ENCODE measurements around the gene ULK1. TPM values are rescaled to one million over a fixed set of nuclear protein-coding genes. Genes with fewer than 3 reads are reported as not detected.

The ULK1 gene
- total and polyA plus RNA-seq, 2 donors from 2014 or later: 11.4 to 33.4 TPM

DNA sequence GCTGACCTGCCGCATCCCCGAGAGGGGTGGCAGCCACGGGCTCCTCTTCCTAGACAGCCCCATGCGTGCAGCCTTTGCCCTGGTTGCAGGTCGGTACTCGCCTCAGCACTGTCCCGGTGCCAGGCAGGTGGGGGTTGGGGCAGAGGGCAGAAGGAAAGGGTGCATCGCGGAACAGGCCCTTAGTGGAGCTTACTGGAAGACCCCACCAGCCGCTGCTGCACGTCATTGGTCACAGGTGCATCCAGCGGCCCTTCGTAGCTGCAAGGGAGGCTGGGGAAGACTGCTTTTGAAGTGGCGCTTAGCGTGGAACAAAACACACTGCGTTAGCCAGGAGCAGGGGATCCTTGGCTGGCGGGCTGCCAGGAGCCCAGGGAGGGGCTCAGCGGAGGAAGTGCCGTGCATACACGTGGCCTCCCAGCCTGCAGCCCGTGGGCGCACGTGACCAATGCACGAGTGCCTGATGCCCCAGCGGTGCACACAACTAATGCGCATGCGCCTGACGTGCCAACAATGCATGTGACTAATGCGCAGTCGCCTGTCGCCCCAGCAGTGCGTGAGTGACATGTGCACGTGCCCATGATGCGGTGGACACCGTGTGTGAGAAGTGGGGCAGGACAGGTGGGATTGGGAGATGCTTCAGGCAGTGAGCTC is 50.3 kb downstream of the ULK1 start:
- DNase-seq: peak in 1 of 5 donors; percentile 73
- Histone ChIP-seq H3K27me3 (ENCODE audit: control insufficient read depth, insufficient read depth, low read length) (no peaks in the 10 kb centered on the region), H3K36me3 (ENCODE audit: control insufficient read depth in 2 of 3, insufficient read depth in 3 of 3, low read length in 3 of 3) (peaks cover 0 to 12% (median 0%) of the 10 kb centered on the region in 3 donors), H3K4me3 (ENCODE audit: low read length in 3 of 3) (no peak overlapping the region), H3K9ac (ENCODE audit: low read length in 3 of 3) (no peak overlapping the region), H3K27ac (ENCODE audit: low read depth in 2 of 2, low read length in 2 of 2) (no peak overlapping the region), H3K9me3 (ENCODE audit: control insufficient read depth in 2 of 3, insufficient read depth in 1 of 3, low read length in 3 of 3) (no peaks in the 10 kb centered on the region), H3K4me1 (ENCODE audit: control insufficient read depth in 2 of 3, insufficient read depth in 2 of 3, low read depth in 1 of 3, low read length in 3 of 3) (no peaks in the 10 kb centered on the region)
- intact Hi-C loops (cut with DNase I): no loop called here
- no peak for FAIRE-seq
- TF ChIP-seq, protein P1, sequence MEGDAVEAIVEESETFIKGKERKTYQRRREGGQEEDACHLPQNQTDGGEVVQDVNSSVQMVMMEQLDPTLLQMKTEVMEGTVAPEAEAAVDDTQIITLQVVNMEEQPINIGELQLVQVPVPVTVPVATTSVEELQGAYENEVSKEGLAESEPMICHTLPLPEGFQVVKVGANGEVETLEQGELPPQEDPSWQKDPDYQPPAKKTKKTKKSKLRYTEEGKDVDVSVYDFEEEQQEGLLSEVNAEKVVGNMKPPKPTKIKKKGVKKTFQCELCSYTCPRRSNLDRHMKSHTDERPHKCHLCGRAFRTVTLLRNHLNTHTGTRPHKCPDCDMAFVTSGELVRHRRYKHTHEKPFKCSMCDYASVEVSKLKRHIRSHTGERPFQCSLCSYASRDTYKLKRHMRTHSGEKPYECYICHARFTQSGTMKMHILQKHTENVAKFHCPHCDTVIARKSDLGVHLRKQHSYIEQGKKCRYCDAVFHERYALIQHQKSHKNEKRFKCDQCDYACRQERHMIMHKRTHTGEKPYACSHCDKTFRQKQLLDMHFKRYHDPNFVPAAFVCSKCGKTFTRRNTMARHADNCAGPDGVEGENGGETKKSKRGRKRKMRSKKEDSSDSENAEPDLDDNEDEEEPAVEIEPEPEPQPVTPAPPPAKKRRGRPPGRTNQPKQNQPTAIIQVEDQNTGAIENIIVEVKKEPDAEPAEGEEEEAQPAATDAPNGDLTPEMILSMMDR (IDR thresholded peaks at IDR 0.05; ENCODE audit: borderline replicate concordance, extremely low read depth, insufficient read depth): no peak

DNA sequence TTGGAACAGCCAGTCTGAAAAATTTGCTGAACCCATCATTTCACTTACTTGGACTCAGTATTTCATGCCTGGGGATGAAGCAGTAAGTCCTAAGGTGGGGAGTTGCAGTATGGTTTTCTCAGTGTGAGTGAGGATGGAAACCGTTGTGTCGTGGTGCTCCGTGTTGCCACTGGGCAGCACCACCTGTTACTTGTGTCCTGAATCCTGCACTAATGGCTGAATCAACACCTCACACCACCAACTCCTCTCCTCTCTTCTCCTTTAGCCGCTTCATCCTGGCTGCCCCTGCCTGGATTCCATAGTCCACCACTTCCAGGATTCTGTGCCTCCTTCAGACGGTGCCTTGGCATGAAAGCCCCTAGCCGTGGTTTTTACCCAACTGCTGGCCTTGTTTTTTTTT is 52.3 kb downstream of the ULK1 start:
- H3K9ac ChIP-seq (ENCODE audit: low read length in 3 of 3): no peak overlapping the region
- peaks cover 0 to 4% (median 0%) of the 10 kb centered on the region in 3 donors for H3K4me1 ChIP-seq (ENCODE audit: control insufficient read depth in 2 of 3, insufficient read depth in 2 of 3, low read depth in 1 of 3, low read length in 3 of 3)
- peaks cover 0 to 7% (median 0%) of the 10 kb centered on the region in 3 donors for H3K36me3 ChIP-seq (ENCODE audit: control insufficient read depth in 2 of 3, insufficient read depth in 3 of 3, low read length in 3 of 3)
- peak in 1 of 5 donors; percentile 15 for DNase-seq
- no peak for FAIRE-seq
- intact Hi-C loops (cut with DNase I): no loop called here
- no peaks in the 10 kb centered on the region for H3K9me3 ChIP-seq (ENCODE audit: control insufficient read depth in 2 of 3, insufficient read depth in 1 of 3, low read length in 3 of 3)
- TF ChIP-seq, protein P1 (IDR thresholded peaks at IDR 0.05; ENCODE audit: borderline replicate concordance, extremely low read depth, insufficient read depth): no peak
- no peak overlapping the region for H3K4me3 ChIP-seq (ENCODE audit: low read length in 3 of 3)
- H3K27me3 ChIP-seq (ENCODE audit: control insufficient read depth, insufficient read depth, low read length): no peaks in the 10 kb centered on the region
- H3K27ac ChIP-seq (ENCODE audit: low read depth in 2 of 2, low read length in 2 of 2): no peak overlapping the region

DNA sequence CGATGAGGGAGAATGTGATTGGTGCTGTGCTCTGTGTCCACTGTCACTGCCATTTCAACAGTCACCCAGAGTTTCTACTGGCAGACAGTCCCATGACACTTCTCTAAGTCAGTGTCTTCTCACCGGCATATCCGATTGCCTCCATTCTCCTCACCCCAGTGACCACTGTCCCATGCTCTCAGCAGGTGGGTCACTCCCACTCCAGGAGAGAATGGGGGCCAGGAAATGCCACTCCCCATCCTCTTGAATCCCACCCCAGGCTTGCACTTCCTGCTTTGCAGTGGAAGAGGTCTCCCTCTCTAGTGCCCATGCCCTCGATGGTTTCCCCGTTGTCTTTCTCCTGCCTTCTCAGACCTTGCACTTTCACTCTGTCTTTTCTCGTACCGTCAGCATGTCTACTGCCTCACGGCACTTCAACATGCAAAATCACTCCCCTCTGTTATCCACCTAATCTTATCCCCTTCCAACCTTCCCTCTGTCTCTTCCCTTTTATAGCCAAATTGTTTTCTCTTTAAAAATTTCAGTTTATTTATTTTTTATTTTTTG is 53.1 kb downstream of the ULK1 start:
- H3K27me3 ChIP-seq (ENCODE audit: control insufficient read depth, insufficient read depth, low read length): no peaks in the 10 kb centered on the region
- H3K9me3 ChIP-seq (ENCODE audit: control insufficient read depth in 2 of 3, insufficient read depth in 1 of 3, low read length in 3 of 3): no peaks in the 10 kb centered on the region
- H3K4me1 ChIP-seq (ENCODE audit: control insufficient read depth in 2 of 3, insufficient read depth in 2 of 3, low read depth in 1 of 3, low read length in 3 of 3): peaks cover 0 to 4% (median 0%) of the 10 kb centered on the region in 3 donors
- FAIRE-seq (no peak), DNase-seq (peak in 4 of 5 donors; percentile 21 to 46 (median 34))
- intact Hi-C loops (cut with DNase I): no loop called here
- H3K9ac ChIP-seq (ENCODE audit: low read length in 3 of 3): no peak overlapping the region
- H3K36me3 ChIP-seq (ENCODE audit: control insufficient read depth in 2 of 3, insufficient read depth in 3 of 3, low read length in 3 of 3): peaks cover 0 to 3% (median 0%) of the 10 kb centered on the region in 3 donors
- no peak overlapping the region for H3K27ac ChIP-seq (ENCODE audit: low read depth in 2 of 2, low read length in 2 of 2)
- no peak overlapping the region for H3K4me3 ChIP-seq (ENCODE audit: low read length in 3 of 3)
- TF ChIP-seq, protein P1 (IDR thresholded peaks at IDR 0.05; ENCODE audit: borderline replicate concordance, extremely low read depth, insufficient read depth): no peak
